GM12878 (cell line): ENCODE measurements around the gene MTM1. TPM values are rescaled to one million over a fixed set of nuclear protein-coding genes. Genes with fewer than 3 reads are reported as not detected.

Experiments used
- BACH1 ChIP-seq: fragments of 450-650 bp; IDR thresholded peaks from 2 replicates; pipeline ENCODE4 v1.6.1; 2017; ENCODE audit warnings: mild to moderate bottlenecking, borderline replicate concordance
- BHLHE40 ChIP-seq, 2 experiments: fragments of 450-650 bp in 1 of 2; IDR thresholded peaks; 2 replicates each; pipeline ENCODE4 v1.6.1; 2011 to 2017; ENCODE audit warnings: low read depth in 2 of 2, borderline replicate concordance in 1 of 2, improper control_type of control experiment in 1 of 2, low read length in 1 of 2, mild to moderate bottlenecking in 1 of 2
- CREB1 ChIP-seq: IDR thresholded peaks from 2 replicates; pipeline ENCODE4 v1.6.1; 2012; ENCODE audit warnings: low read depth, mild to moderate bottlenecking, inconsistent platforms
- CREM ChIP-seq: IDR thresholded peaks from 2 replicates; pipeline ENCODE4 v1.6.1; 2014; ENCODE audit warnings: antibody characterized with exemption, low read depth
- NR2C2 ChIP-seq: IDR thresholded peaks from 2 replicates; pipeline ENCODE4 v1.6.1; 2011; ENCODE audit warnings: borderline replicate concordance, low read depth; ENCODE audit not compliant: control insufficient read depth, insufficient read length
- NR2F1 ChIP-seq: fragments of 450-650 bp; conservative IDR thresholded peaks from 2 replicates; pipeline ENCODE4 v1.6.1; 2017; ENCODE audit warnings: mild to moderate bottlenecking
- POU2F2 ChIP-seq: IDR thresholded peaks from 3 replicates; pipeline ENCODE4 v1.6.1; 2011; ENCODE audit warnings: low read depth, mild to moderate bottlenecking, low read length, borderline replicate concordance
- RUNX3 ChIP-seq: IDR thresholded peaks from 2 replicates; pipeline ENCODE4 v1.6.1; 2012; ENCODE audit warnings: low read length, inconsistent platforms
- SIX5 ChIP-seq: IDR thresholded peaks from 2 replicates; pipeline ENCODE4 v1.6.1; 2011; ENCODE audit warnings: mild to moderate bottlenecking, low read depth, low read length, moderate library complexity; ENCODE audit not compliant: severe bottlenecking
- SMC3 ChIP-seq: IDR thresholded peaks from 2 replicates; pipeline ENCODE4 v1.6.1; 2011; ENCODE audit warnings: low read length, improper control_type of control experiment, borderline replicate concordance
- TCF3 ChIP-seq: IDR thresholded peaks from 2 replicates; pipeline ENCODE4 v1.6.1; 2012; ENCODE audit warnings: low read depth, mild to moderate bottlenecking, low read length, borderline replicate concordance; ENCODE audit not compliant: insufficient read depth
- ZNF384 ChIP-seq: IDR thresholded peaks from 2 replicates; pipeline ENCODE4 v1.6.1; 2012; ENCODE audit warnings: low read depth, mild to moderate bottlenecking, low read length, improper control_type of control experiment, borderline replicate concordance
- polyA plus RNA-seq, 11 experiments: library from polyadenylated mRNA; depleted of rRNA in 4 of 11; unstranded in 6 of 11; stranded (reverse) in 5 of 11; fragments of >200 nt; fragmentation: Nextera tagmentation in 4 of 11; fragmentation: Illumina TruSeq in 1 of 11; extraction: Ambion mirVana in 4 of 11; extraction: Trizol in 1 of 11; gene quantifications; 1 replicate in 1 of 11; 2 replicates in 10 of 11; pipeline versions ENCODE4 v1.2.1 to v1.2.3, GENCODE V29; 2011 to 2016; ENCODE audit warnings: inconsistent platforms in 2 of 11, missing spikeins in 2 of 11, low read depth in 1 of 11
- total RNA-seq, 4 experiments: library from RNA; depleted of rRNA in 3 of 4; stranded (reverse); fragments of >200 nt in 3 of 4; fragmentation: Illumina TruSeq in 1 of 4; extraction: Trizol in 1 of 4; gene quantifications; 2 replicates each; pipeline versions ENCODE4 v1.2.1 to v1.2.3, GENCODE V29; 2013 to 2021
- TF ChIP-seq, protein P1 (sequence below): fragments of 150-350 bp; IDR thresholded peaks from 2 replicates; pipeline ENCODE4 v1.6.1; 2014; ENCODE audit warnings: mild to moderate bottlenecking, low read depth, low read length
- TF ChIP-seq, protein P2 (sequence below): IDR thresholded peaks from 2 replicates; pipeline ENCODE4 v1.6.1; 2011; ENCODE audit warnings: low read depth, mild to moderate bottlenecking, low read length, moderate library complexity, borderline replicate concordance; ENCODE audit errors: extremely low read depth
- TF ChIP-seq, protein P3 (sequence below): IDR thresholded peaks from 2 replicates; pipeline ENCODE4 v1.6.1; 2012; ENCODE audit warnings: low read depth, low read length, improper control_type of control experiment
- TF ChIP-seq, protein P4 (sequence below): fragments of 450-650 bp; formaldehyde crosslinking; IDR thresholded peaks from 2 replicates; pipeline ENCODE4 v1.5.0; 2022; ENCODE audit warnings: mild to moderate bottlenecking, missing genetic modification characterization
- TF ChIP-seq, protein P5 (sequence below): fragments of 450-650 bp; IDR thresholded peaks from 2 replicates; pipeline ENCODE4 v1.6.1; 2018; ENCODE audit warnings: mild to moderate bottlenecking, low read depth, moderate library complexity; ENCODE audit not compliant: partially characterized antibody
- TF ChIP-seq, protein P6 (sequence below): IDR thresholded peaks from 2 replicates; pipeline ENCODE4 v1.6.1; 2011; ENCODE audit warnings: mild to moderate bottlenecking, low read depth, low read length, moderate library complexity; ENCODE audit not compliant: insufficient replicate concordance

MTM1 gene
- total and polyA plus RNA-seq, 10 of the 15 experiments (the other 5 are each of a cell fraction or from before 2014, with no cell fraction given), result 3.9 to 13.3 (median 8.4) TPM

DNA sequence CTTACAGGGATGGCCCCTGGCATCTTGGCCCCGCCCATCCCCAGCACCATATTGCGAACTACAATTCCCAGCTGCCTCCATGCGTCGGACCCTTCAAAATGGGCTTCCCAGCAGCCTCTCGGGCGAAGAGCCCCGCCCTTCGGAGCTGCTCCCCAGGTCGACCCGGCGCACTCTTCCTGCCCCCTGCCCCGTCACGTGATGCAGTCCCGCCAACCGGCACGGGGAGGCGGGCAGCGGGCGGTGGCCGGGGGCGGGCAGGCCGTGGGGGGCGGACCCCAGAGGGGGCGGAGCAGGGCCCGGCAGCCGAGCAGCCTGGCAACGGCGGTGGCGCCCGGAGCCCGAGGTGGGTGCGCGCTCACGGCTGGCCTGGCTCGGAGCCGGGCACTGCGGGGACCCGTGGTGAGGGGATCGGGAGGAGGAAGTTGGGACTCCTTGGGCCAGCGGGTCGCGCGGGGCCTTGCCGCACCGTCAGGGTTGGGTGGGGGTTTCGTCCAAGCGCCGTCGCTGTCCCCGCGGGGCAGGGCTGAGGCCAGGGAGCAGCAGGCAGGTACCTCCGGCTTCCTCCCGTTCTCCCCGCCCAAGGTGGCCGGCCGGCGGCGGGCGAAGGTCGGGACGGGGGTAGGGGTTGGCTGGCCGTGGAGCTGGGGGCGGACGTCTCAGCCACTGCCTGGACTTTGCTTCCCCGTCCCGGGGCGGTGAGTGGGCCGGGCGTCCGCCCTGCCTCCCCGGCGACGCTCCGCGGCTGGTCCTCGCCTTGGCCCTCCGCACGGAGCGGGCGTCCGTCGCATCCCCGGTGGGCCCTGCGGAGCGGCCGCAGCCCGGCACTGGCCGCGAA, at the start of gene MTM1 (continued):
- TF ChIP-seq, protein P1, sequence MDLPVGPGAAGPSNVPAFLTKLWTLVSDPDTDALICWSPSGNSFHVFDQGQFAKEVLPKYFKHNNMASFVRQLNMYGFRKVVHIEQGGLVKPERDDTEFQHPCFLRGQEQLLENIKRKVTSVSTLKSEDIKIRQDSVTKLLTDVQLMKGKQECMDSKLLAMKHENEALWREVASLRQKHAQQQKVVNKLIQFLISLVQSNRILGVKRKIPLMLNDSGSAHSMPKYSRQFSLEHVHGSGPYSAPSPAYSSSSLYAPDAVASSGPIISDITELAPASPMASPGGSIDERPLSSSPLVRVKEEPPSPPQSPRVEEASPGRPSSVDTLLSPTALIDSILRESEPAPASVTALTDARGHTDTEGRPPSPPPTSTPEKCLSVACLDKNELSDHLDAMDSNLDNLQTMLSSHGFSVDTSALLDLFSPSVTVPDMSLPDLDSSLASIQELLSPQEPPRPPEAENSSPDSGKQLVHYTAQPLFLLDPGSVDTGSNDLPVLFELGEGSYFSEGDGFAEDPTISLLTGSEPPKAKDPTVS, result no peak
- TF ChIP-seq, protein P2, sequence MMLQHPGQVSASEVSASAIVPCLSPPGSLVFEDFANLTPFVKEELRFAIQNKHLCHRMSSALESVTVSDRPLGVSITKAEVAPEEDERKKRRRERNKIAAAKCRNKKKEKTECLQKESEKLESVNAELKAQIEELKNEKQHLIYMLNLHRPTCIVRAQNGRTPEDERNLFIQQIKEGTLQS, result peak; percentile 75; the same call in 1 of the 2 replicates
- peak; percentile 82 for TF ChIP-seq CREB1
- TF ChIP-seq ZNF384, result no peak
- TF ChIP-seq NR2C2, result no peak
- TF ChIP-seq NR2F1, result 0 out of 2 replicates have a peak, but pooled peaks have one; percentile 12
- TF ChIP-seq, protein P3, sequence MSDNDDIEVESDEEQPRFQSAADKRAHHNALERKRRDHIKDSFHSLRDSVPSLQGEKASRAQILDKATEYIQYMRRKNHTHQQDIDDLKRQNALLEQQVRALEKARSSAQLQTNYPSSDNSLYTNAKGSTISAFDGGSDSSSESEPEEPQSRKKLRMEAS, result peak; percentile 75
- TF ChIP-seq, protein P4, sequence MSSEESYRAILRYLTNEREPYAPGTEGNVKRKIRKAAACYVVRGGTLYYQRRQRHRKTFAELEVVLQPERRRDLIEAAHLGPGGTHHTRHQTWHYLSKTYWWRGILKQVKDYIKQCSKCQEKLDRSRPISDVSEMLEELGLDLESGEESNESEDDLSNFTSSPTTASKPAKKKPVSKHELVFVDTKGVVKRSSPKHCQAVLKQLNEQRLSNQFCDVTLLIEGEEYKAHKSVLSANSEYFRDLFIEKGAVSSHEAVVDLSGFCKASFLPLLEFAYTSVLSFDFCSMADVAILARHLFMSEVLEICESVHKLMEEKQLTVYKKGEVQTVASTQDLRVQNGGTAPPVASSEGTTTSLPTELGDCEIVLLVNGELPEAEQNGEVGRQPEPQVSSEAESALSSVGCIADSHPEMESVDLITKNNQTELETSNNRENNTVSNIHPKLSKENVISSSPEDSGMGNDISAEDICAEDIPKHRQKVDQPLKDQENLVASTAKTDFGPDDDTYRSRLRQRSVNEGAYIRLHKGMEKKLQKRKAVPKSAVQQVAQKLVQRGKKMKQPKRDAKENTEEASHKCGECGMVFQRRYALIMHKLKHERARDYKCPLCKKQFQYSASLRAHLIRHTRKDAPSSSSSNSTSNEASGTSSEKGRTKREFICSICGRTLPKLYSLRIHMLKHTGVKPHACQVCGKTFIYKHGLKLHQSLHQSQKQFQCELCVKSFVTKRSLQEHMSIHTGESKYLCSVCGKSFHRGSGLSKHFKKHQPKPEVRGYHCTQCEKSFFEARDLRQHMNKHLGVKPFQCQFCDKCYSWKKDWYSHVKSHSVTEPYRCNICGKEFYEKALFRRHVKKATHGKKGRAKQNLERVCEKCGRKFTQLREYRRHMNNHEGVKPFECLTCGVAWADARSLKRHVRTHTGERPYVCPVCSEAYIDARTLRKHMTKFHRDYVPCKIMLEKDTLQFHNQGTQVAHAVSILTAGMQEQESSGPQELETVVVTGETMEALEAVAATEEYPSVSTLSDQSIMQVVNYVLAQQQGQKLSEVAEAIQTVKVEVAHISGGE (CRISPR knock-in tag), result no peak
- TF ChIP-seq CREM, result peak; percentile 77; the same call in 1 of the 2 replicates
- no peak for TF ChIP-seq RUNX3
- peak in 1 of 2 experiments; percentile 68; a peak in 2 of 4 replicates for TF ChIP-seq BHLHE40 (IDR thresholded peaks at IDR 0.05; ENCODE audit: borderline replicate concordance in 1 of 2, low read depth in 2 of 2, low read length in 1 of 2)
- TF ChIP-seq TCF3, result no peak
- no peak for TF ChIP-seq POU2F2
- peak; percentile 86 for TF ChIP-seq SIX5
- TF ChIP-seq, protein P5, sequence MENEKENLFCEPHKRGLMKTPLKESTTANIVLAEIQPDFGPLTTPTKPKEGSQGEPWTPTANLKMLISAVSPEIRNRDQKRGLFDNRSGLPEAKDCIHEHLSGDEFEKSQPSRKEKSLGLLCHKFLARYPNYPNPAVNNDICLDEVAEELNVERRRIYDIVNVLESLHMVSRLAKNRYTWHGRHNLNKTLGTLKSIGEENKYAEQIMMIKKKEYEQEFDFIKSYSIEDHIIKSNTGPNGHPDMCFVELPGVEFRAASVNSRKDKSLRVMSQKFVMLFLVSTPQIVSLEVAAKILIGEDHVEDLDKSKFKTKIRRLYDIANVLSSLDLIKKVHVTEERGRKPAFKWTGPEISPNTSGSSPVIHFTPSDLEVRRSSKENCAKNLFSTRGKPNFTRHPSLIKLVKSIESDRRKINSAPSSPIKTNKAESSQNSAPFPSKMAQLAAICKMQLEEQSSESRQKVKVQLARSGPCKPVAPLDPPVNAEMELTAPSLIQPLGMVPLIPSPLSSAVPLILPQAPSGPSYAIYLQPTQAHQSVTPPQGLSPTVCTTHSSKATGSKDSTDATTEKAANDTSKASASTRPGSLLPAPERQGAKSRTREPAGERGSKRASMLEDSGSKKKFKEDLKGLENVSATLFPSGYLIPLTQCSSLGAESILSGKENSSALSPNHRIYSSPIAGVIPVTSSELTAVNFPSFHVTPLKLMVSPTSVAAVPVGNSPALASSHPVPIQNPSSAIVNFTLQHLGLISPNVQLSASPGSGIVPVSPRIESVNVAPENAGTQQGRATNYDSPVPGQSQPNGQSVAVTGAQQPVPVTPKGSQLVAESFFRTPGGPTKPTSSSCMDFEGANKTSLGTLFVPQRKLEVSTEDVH, result no peak
- TF ChIP-seq, protein P6, sequence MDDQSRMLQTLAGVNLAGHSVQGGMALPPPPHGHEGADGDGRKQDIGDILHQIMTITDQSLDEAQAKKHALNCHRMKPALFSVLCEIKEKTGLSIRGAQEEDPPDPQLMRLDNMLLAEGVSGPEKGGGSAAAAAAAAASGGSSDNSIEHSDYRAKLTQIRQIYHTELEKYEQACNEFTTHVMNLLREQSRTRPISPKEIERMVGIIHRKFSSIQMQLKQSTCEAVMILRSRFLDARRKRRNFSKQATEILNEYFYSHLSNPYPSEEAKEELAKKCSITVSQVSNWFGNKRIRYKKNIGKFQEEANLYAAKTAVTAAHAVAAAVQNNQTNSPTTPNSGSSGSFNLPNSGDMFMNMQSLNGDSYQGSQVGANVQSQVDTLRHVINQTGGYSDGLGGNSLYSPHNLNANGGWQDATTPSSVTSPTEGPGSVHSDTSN, result no peak
- no peak for TF ChIP-seq BACH1
- no peak for TF ChIP-seq SMC3
